HL-60/S4 treated with phorbol 12-myristate 13-acetate at 8.2 ng/mL for 4 days and 3 days (cell line): ENCODE data around the gene PLEKHM2.

ENCODE experiments used
- in situ Hi-C: fragments of 300-500 bp; cut with MboI; formaldehyde crosslinking; loops from 2 replicates; pipeline ENCODE4 v1.15.0; 2022; ENCODE audit warnings: low sequenced_read_pairs

The PLEKHM2 gene

DNA sequence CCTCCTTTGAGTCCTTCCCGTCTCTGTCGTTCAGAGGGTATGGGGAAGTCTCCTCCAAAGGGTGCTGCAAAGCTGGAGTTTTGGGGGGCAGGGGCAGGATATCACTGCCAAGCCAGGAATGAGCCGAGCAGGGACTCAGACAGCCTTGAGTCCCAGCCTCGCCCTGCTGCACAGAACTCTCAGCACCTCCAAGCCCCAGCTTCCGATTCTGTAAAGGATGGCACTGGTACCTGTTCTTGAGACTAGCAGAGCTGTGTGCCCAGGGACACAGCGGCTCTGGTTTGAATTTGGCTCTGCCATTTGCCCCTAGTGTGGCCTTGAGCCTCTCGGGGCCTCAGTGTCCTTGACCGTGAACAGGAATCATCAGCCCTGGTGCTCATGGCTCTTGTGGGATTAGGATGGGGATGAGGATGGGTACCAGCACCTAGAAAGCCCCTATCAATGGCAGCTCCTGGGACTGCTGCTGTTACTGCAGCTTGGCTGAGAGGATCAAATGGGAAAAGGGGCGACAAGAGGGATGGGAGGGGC lies 73.0 kb downstream of the PLEKHM2 start:
- in situ Hi-C loops = no loop called here

DNA sequence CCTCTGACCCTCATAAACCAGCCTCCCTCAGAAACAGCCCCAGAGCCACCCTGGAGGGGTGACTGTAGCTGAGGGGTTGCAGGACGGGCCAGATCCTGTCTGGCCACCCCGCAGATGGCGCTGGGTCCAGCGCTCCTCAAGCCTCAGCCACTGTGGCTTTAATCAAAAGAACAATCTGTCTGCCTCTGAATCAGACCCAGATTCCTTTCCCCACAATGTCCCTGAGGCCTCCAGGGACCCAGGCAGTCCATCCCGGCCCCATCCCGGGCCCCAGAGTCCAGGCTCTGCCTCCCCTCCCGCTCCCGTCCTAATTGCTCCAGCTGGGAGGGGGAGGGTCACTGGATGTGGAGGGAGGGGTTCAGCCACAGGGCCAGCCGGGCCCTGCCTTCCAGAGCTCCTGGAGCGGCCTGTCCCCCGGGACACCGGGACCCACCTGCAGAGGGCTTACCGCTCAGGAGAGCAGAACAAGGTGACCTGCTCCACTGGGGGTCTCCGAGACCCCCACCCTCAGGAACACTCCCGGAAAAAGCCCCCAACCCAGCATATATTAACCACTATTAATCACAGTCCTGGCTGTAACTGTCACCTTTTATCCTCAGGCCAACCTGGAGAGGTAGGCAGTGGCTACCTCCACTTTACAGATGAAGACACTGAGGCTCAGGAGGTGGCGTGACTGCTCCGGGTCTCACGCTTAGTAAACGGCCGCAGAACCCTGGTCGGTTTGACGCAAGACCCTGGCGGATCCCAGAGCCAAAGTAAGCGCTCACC lies 73.6 kb downstream of the PLEKHM2 start:
- in situ Hi-C loops = no loop called here

DNA sequence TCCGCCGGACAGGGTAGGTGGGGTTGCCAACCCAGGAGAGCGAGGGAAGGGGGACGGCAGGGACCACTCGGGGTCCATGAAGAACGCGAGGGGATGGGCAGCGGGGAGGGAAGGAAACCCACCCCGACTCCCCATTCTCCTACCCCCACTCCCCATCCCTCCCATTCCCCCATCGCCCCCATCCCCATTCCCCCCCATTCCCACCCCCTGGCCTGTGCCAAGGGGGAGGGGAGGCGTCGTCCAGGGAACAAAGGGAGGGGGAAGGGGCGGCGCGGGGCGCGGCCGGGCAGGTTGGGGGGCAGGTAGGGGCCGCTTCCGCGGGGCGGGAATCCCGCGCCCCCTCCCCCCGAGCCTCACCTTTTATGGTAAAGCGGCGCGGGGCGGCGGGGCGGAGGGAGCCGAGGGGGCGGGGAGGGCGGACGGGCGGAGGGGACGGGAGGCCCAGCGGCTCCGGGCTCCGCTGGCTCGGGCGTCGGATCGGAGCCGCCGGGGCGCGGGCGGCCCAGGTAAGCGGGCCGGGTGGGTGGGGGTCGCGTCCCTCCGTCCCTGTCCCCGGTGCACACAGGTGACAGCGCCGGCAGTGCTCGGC lies 74.3 kb downstream of the PLEKHM2 start, which contains the start of gene FBLIM1:
Gene FBLIM1 (plus strand): TSS at position 453 of the 589 bp plus-strand sequence. CDS start 6,189 bp downstream, outside the sequence.
- in situ Hi-C loops = no loop called here

DNA sequence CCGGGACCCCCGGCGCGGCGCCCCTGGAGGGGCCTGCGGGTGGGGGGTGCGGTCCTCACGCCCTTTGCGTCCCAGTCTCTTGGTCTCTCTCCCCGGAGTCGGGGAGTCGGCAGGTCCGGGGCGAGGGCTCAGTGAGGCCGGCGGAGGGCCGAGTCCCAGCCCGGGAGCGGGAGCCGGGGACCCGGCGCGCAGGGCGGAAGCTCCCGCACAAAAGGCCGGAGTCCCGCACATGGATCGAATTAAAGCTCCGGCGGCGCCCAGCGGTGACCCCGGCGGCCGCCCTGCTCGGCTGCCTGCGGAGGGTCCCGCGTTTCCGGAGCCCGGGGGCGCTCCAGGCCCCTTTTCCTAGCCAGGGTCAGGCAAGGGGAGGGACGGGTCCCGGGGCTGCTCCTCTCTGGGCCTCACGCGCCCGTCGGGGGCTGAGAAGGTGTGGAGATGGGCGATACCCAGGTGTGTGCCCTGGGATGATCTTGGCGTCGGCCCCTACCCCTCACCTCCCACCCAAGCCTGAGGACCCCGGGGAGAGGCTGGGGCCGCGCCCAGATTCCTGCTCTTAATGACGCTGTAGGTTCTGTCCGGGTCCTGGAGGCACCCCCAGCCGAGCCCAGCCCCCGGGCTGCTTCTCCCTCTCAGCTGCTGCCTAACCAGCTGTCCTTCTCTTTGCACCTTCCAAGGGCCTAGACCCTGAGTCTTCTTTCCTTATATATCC lies 75.0 kb downstream of the PLEKHM2 start:
- in situ Hi-C loops = no loop called here

DNA sequence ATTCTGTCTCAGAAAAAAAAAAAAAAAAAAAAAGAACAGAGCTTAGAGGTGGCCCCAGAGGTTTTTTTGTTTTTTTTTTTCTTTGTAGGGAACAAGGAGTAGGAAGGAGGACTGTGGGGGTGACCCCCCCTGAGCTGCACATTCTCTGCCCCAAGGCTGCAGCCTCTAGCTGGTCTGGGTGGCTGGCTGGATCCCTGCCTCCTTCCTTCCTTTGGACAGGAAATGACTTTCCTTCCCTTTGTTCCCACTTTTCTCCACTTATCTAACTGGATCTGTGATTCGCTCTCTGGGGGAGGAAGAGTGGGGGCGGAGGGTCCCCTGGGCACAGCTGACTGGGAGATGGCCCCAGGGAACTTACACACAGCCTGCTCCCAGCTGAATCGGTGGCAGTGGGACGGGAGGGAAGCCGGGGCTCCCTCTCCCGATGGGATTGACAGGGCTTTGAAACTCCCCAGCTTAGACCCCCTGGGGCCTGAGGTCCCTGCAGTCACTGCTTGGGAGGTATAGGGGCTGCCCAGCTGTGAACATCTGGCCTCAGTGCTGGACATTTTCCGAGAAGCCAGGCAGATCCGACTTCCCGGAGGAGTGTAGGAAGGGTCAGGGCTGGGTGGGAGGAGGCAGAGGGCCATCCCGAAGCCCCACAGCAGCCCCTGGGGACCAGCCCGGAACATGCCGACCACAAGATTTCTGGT lies 76.5 kb downstream of the PLEKHM2 start:
- in situ Hi-C loops = no loop called here

DNA sequence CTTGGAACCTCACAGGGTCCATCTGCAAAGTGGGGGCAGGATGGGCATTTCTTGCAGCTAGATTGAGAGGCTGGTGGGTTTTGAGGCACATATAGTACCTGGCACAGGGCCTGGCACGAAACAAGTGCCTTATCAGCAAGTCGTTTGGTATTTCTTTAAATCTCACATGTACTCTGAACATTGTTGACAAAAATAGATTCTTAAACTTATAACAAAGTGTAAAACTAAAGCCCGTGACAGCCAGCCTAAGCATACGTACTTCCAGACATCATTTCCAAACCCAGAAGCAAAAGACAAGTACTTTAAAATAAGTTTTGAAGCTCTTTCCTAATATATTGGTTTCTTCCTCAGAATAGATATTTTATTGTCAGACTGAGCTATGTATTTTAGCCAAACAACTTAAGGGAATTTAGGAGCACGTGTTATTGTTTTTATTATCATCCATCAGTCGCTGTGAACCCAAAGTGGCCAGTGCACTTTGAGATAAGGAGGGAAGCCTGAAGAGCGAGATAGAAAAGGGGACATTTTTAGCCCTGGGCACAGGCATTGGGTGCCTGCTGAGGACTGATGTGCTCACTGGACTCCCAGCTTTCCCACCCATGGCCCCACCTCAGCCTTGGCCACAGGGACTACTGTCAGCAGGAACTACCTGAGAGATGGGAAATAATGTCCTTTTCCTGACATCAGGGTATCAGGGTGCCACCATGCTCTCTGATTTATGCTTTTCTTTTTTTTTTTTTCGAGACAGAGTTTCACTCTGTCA lies 77.4 kb downstream of the PLEKHM2 start:
- in situ Hi-C loops = no loop called here

DNA sequence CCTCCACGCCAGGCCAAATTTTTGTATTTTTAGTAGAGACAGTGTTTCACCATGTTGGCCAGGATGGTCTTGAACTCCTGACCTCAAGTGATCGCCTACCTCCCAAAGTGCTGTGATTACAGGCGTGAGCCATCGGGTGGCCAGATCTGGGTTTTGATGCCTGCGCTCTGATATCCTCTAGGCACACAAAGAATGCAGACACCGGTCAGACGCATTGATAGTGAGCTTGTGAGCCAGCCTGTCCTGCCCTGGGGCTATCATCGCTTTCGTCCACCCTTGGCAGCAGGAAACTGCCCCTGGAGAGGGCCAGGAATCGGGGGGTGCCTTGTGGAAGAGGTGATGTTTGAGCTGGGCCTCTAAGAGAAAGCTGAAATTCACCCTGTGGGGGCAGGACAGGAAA lies 78.4 kb downstream of the PLEKHM2 start:
- in situ Hi-C loops = no loop called here

DNA sequence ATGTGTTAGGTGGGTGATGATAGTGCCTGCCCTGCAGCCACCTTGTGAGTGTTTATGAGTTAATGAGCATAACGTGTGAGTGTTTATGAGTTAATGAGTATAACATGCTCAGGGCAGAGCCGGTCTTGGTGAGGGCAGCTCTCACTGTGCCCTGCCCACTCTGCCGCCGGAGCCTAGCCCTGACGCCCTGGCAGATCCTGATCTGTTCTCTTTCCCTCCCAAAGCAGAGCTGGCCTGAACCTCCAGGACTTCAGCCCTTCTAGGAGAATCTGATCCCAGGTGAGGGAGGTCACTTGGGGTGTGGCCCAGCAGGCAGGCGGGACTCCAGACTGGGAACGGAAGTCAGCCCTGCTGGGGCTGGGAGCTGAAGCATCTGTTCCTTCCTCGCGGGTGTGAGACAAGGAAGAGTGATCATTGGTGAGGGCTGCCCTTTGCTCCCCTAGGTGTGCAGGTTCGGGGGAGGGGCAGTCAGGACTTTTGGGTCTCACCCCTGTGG lies 80.2 kb downstream of the PLEKHM2 start:
- in situ Hi-C loops = no loop called here

DNA sequence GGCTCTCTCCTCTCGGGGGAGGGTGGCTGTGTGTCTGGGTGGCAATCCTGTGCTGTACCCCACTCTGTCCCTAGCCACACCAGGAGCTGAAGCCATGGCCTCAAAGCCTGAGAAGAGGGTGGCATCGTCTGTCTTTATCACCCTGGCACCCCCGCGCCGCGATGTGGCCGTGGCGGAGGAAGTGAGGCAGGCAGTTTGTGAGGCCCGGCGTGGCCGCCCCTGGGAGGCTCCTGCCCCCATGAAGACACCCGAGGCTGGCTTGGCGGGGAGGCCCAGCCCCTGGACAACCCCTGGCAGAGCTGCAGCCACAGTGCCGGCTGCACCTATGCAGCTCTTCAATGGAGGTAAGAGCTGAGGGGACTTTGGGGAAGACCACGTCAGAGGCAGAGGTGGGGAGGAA lies 80.8 kb downstream of the PLEKHM2 start:
- in situ Hi-C loops = no loop called here

DNA sequence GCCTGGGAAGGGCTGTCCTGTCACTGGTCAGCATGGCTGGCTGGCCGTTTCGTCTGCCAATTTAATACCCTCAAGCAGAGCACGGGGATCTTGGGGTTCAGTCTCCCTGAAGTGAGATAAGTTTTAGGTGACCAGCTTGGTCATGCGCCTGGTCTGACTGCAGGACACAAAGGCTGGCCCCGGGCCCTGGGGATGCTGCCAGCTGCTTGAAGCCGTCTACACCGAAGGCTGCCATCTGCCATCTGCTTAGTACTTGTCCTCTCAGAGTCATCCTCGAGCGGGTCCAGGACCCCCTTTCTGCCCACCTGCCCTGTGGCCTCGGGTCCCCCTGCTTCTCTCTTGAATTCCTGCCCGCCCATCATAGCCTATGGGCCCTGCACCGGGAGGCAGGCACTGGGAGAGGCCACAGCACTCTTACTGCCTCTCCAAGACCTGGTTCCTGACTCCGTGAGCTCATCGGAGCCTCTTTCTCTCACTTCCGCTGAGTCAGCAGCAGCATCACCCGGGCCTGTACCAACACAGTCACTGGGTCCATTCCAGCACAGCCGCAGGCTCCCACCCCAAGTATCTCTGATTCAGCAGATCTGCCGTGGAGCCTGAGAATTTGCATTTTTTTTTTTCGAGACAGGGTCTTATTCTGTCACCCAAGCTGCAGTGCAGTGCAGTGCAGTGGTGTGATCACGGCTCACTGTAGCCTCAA lies 81.5 kb downstream of the PLEKHM2 start:
- in situ Hi-C loops = no loop called here

DNA sequence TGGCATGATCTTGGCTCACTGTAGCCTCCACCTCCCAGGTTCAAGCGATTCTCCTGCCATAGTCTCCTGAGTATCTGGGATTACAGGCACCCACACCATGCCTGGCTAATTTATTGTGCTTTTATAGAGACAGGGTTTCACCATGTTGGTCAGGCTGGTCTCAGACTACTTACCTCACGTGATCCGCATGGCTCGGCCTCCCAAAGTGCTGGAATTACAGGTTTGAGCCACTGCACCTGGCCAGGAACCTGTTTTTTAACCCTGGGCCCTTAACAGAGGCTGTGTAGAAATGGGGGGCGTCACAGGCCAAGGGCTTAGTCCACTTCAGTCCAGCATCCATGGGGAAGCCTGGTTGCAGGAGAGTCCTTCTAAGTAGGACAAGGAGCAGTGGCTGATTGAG lies 83.8 kb downstream of the PLEKHM2 start:
- in situ Hi-C loops = no loop called here

DNA sequence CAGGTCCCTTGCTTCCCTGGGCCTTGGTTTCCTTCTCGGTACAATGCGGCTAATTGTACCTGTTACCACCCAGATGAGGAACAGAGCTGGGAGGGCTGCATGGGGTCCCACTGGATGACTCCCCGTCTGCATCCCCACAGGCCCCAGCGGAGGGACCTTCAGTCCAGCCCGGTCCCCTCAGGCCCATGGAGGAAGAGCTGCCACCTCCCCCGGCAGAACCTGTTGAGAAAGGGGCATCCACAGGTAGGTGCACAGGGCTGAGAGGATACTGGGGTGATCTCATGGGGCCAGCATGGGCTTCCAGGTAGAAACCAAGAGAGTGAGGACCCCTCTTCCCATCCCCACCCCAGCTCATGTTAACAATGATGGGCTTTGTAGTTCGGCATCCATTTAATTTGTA lies 84.3 kb downstream of the PLEKHM2 start:
- in situ Hi-C loops = no loop called here

DNA sequence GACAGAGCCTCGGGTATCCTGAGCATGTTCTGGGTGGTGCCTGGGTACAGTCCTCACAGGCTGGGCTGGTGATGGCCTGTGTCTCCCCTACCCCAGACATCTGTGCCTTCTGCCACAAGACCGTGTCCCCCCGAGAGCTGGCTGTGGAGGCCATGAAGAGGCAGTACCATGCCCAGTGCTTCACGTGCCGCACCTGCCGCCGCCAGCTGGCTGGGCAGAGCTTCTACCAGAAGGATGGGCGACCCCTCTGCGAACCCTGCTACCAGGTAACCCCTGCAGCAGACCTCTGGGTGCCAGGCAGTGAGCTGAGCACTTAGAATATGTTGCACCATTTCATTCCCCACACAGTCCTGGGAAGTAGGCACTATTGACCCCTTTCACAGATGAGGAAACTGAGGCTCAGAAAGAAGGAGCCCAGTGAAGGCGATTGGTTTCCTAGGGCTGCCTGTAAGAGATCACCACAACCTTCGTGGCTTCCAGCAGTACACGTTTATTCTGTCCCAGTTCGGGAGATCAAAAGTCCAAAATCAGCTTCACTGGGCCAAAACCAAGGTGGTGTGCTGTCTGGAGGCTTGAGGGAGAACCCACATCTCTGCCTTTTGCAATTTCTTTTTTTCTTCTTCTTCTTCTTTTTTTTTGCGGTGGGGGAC lies 86.3 kb downstream of the PLEKHM2 start:
- in situ Hi-C loops = no loop called here

DNA sequence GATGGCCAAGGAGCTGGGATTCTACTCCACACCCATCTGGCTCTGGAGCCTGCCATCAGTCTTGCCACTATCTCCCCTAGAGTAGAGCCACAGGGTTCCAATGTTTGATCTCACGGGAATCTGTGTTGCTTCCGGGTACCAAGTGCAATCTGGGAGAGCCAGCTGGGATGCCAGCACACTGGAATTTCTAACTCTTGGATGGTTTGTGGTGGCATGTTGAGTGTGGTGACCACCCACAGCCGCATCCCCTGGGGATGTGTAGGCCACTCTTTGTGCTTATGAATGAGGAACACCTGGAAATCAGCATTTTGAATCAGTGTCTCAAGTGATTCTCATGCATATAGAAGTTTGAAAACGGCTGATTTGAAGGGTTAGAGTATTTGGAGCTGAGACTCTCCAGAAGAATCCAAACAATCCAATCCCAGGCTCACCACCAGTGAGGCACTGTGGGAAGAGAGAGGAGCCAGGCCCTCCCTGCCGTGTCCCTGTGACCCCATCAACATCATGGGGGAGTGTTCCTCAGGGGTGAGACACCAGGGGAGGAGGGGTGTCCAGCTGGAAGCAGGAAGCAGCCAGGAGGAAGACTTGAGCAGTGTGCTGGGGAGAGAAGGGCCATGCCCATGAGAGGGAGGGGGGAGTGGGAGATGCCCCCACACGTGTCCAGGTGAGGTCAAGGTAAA lies 87.9 kb downstream of the PLEKHM2 start:
- in situ Hi-C loops = no loop called here

DNA sequence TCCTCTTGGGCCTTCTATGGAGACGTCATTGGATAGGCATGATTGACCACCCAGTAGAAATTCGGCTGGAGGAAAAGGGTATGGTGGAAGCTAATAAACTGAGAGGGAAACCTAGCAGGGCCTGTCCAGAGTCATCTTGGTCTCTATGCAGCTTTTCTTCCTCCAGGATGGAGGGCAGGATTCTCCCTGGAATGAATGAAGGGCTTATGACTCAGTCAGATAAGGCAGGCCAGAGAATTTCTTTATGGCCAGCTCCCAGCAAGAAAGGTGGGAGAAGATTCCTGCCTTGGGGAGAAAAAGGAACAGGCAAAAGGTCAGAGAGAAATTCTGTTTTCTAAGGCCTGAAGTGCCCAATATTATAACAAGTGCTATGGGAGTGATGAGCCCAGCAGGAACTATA lies 91.6 kb downstream of the PLEKHM2 start:
- in situ Hi-C loops = no loop called here

DNA sequence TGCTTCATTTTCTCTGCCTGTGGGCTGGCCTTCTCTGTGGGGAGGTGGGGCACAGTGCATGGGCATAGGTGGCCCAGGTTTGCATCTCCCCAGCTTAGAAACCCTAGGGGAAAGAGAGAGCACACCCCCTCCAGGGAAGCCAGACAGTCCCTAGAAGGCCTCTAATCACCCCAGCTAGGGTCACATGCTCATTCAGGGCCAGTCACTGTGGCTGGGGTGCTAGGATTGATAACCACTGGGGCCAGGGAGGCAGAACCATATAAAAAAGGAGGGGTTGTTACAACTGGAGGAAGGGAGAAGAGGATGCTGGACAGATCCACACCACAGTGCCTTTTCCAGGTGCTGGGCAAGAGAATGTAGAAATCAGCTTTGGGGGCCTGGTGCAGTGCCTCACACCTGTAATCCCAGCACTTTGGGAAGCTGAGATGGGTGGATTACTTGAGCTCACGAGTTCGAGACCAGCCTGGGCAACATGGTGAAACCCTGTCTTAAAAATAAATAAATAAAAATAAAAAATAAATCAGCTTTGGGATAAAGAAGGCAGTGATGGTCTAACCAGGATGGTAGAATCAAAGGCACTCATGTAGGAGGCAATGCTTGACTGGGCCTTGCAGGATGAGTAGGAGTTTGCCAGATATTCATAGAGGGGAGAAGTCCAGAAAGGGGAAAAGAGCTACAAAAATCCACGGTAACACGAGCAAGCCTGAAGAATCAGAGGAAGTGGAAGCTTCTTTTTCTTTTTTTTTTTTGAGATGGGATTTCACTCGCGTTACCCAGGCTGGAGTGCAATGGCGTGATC lies 94.0 kb downstream of the PLEKHM2 start:
- in situ Hi-C loops = no loop called here
